Measurements from ENCODE around the gene TRPM5.
A peak's percentile ranks its signal among the peaks of the same experiment; 100 is the strongest.

TRPM5 gene

DNA sequence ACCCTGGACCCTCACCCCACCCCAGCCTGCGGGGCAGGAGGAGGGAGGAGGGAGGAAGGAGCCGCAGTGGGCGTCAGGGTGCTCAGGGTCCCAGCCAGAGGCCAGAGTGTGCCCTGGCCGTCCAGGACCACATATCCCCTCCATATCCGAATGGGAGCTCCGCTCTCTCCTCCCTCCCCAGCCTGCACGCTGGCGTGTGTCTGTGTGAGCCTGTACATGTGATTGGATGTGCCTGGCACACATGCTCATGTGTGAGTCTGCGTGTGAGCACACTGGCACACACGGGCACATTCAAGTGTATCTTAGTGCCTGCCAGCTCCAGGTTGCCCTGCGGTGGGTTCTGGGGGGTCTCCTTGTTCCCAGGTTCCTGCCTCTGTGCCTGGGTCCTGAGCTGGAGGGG lies 35.6 kb downstream of the TRPM5 start:
- no peak for DNase-seq (ENCODE audit: low spot score)
- Histone ChIP-seq H3K27ac (no peak overlapping the region), H3K4me3 (no peak overlapping the region)
- no peak for TF ChIP-seq CTCF (IDR thresholded peaks at IDR 0.05)

DNA sequence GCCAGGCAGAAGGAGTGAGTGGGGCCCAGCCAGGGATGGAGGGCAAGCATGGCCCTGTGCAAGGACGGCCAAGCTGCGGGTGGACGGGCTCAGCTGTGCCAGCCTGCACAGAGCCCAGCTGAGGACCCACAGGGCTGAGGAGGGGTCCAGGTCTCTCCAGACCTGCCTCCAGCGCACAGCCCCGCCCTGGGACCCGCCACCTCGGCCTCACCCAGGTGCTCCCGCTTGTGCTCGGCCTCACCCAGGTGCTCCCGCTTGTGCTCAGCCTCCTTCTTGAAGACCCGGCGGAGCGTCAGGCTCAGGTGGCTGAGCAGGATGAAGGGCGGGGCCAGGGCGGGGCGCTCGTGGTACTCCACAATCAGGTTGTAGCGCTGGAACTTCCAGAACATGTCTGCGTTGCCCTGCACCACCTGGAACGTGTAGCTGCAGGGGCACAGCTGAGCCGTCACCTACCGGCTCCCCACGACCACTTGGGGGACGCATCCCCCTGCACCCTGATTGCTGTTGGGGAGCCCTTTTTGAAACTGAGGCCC lies 37.4 kb downstream of the TRPM5 start:
- Histone ChIP-seq H3K27ac (no peak overlapping the region), H3K4me3 (no peak overlapping the region)
- no peak for TF ChIP-seq CTCF (IDR thresholded peaks at IDR 0.05)
- no peak for DNase-seq (ENCODE audit: low spot score)

- no peak overlapping the region for H3K27ac ChIP-seq
- TF ChIP-seq CTCF (IDR thresholded peaks at IDR 0.05) = no peak
- no peak for DNase-seq (ENCODE audit: low spot score)
- H3K4me3 ChIP-seq = no peak overlapping the region
These were observed 37.9 kb downstream of the TRPM5 start for GRCh38 chr11:2406451-2406850.

DNA sequence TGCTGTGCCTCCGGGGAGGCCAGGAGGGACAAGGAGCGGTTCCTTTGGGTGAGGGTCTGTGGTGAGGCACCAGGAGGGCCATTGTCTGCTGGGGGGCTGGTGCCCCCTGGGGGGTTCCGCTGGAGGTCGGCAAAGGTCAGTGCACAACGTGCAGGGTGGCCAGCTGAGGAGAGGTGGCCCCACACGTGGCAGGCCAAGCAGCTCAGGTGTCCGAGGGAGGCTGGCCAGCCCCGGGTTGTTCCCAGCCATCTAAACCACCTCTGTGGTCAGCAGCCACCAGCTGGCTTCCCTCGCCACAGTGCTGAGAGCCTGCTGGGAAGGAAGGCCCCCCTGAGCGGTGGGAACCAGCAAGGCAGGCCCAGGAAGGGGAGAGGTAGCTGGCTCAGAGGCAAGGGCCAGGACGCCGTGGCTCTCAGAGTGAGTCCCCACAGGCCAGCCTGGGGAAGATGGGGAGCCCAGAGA lies 39.5 kb downstream of the TRPM5 start:
- Histone ChIP-seq H3K27ac (no peak overlapping the region), H3K4me3 (no peak overlapping the region)
- no peak for DNase-seq (ENCODE audit: low spot score)
- TF ChIP-seq CTCF (IDR thresholded peaks at IDR 0.05) = no peak

- no peak overlapping the region for H3K27ac ChIP-seq
- no peak for DNase-seq (ENCODE audit: low spot score)
- no peak overlapping the region for H3K4me3 ChIP-seq
- TF ChIP-seq CTCF (IDR thresholded peaks at IDR 0.05) = no peak
These were observed 41.2 kb downstream of the TRPM5 start for GRCh38 chr11:2402890-2403645.

- Histone ChIP-seq H3K4me3 (peak overlapping the region; percentile 95), H3K27ac (no peak overlapping the region)
- no peak for TF ChIP-seq CTCF (IDR thresholded peaks at IDR 0.05)
- DNase-seq (ENCODE audit: low spot score) = no peak
These were observed 42.2 kb downstream of the TRPM5 start for GRCh38 chr11:2402106-2402505.

GRCh38 chr11:2401436-2401984 lies 42.8 kb downstream of the TRPM5 start:
- no peak for TF ChIP-seq CTCF (IDR thresholded peaks at IDR 0.05)
- DNase-seq (ENCODE audit: low spot score) = no peak
- H3K27ac ChIP-seq = peak overlapping the region in 1 of 2 donors; percentile 94

More at GRCh38 chr11:2401436-2401984, 42.8 kb downstream of the TRPM5 start:
- H3K4me3 ChIP-seq = peak overlapping the region; percentile 95

Data from coronary artery (tissue), 2 donors.